ENCODE results near the gene KCNK4. TPM values are rescaled to one million over a fixed set of nuclear protein-coding genes. Genes with fewer than 3 reads are reported as not detected.
A peak's percentile ranks its signal among the peaks of the same experiment; 100 is the strongest.
"Not testable (repeated sequence)": the region's sequence is repeated elsewhere in the genome, so short reads cannot be mapped to it uniquely, and the experiment has no call there.

Gene KCNK4
- total RNA-seq, 8 experiments from 2014 or later = 0.25 to 0.78 (median 0.61) TPM; not detected in 3

- WGBS, 10 experiments = 0 to 8% (median 1%) methylated on average over 2 to 19 of the region's 46 CpGs; no CpG with 5 or more reads in 2 of the 10 experiments
- ATAC-seq (replicated peaks in 6 of 8) = peak; percentile 25 to 44 (median 36)
- Histone ChIP-seq H3K4me3 (peak overlapping the region; percentile 35 to 67 (median 40)), H3K27ac (peak overlapping the region; percentile 66 to 68), H3K4me1 (replicated peaks in 1 of 2) (peaks cover 12 to 22% of the 10 kb centered on the region in 2 donors)
- in situ Hi-C loops (cut with MboI; ENCODE audit: low pct_unique_long_range_greater_than_20kb in 2 of 9, low sequenced_read_pairs in 9 of 9, unreplicated experiment in 9 of 9) = no loop called here
Observed at GRCh38 chr11:64304316-64305072, 13.4 kb downstream of the KCNK4 start.

- H3K27ac ChIP-seq = peak within 1 kb of the TSS; percentile 70 to 72
- no CpG with 5 or more reads among the region's 81 CpGs for WGBS, 10 experiments
- peak; percentile 63 to 84 (median 78) for ATAC-seq (replicated peaks in 6 of 8)
- H3K4me3 ChIP-seq = peak within 1 kb of the TSS; percentile 47 to 67 (median 54)
- peaks cover 12 to 15% of the 10 kb centered on the region in 2 donors for H3K4me1 ChIP-seq (replicated peaks in 1 of 2)
- in situ Hi-C loops (cut with MboI; ENCODE audit: low pct_unique_long_range_greater_than_20kb in 2 of 9, low sequenced_read_pairs in 9 of 9, unreplicated experiment in 9 of 9) = no loop called here
Observed at GRCh38 chr11:64305075-64305690, 14.1 kb downstream of the KCNK4 start, which contains the start of gene ESRRA. TSS of gene ESRRA (plus strand) at chr11:64305524. CDS start at chr11:64307180, 1,656 bp downstream.

GRCh38 chr11:64305691-64306562 is 14.8 kb downstream of the KCNK4 start:
- WGBS, 10 experiments = 7% methylated on average over 6 of the region's 71 CpGs; no CpG with 5 or more reads in 9 of the 10 experiments
- peak; percentile 6 to 41 (median 22) for ATAC-seq (replicated peaks in 6 of 8)
- Histone ChIP-seq H3K4me1 (replicated peaks in 1 of 2) (peaks cover 12% of the 10 kb centered on the region in 2 donors), H3K4me3 (peak overlapping the region; percentile 47 to 67 (median 54)), H3K27ac (peak overlapping the region; percentile 70 to 72)
- in situ Hi-C loops (cut with MboI; ENCODE audit: low pct_unique_long_range_greater_than_20kb in 2 of 9, low sequenced_read_pairs in 9 of 9, unreplicated experiment in 9 of 9) = no loop called here

- WGBS, 10 experiments = 0 to 15% (median 12%) methylated on average over 2 to 5 of the region's 9 CpGs; no CpG with 5 or more reads in 6 of the 10 experiments
- ATAC-seq (replicated peaks in 6 of 8) = no peak
- peak overlapping the region; percentile 47 to 67 (median 54) for H3K4me3 ChIP-seq
- peaks cover 12% of the 10 kb centered on the region in 2 donors for H3K4me1 ChIP-seq (replicated peaks in 1 of 2)
- no peak overlapping the region for H3K27ac ChIP-seq
- in situ Hi-C loops (cut with MboI; ENCODE audit: low pct_unique_long_range_greater_than_20kb in 2 of 9, low sequenced_read_pairs in 9 of 9, unreplicated experiment in 9 of 9) = no loop called here
Observed at GRCh38 chr11:64306563-64306875, 15.4 kb downstream of the KCNK4 start.

GRCh38 chr11:64306876-64307622 is 15.9 kb downstream of the KCNK4 start:
- ATAC-seq (replicated peaks in 6 of 8) = no peak
- 73% methylated on average over 5 of the region's 15 CpGs; no CpG with 5 or more reads in 9 of the 10 experiments for WGBS, 10 experiments
- Histone ChIP-seq H3K4me1 (replicated peaks in 1 of 2) (peaks cover 12% of the 10 kb centered on the region in 2 donors), H3K4me3 (peak overlapping the region; percentile 47 to 67 (median 54)), H3K27ac (no peak overlapping the region)
- in situ Hi-C loops (cut with MboI; ENCODE audit: low pct_unique_long_range_greater_than_20kb in 2 of 9, low sequenced_read_pairs in 9 of 9, unreplicated experiment in 9 of 9) = no loop called here

GRCh38 chr11:64307795-64308194 is 16.7 kb downstream of the KCNK4 start:
- H3K4me3 ChIP-seq; ATAC-seq (replicated peaks in 6 of 8); H3K27ac ChIP-seq; in situ Hi-C loops (cut with MboI; ENCODE audit: low pct_unique_long_range_greater_than_20kb in 2 of 9, low sequenced_read_pairs in 9 of 9, unreplicated experiment in 9 of 9): not testable (repeated sequence)
- H3K4me1 ChIP-seq (replicated peaks in 1 of 2) = peaks cover 12% of the 10 kb centered on the region in 2 donors
- WGBS, 10 experiments = 60 to 98% (median 95%) methylated on average over 1 to 5 of the region's 5 CpGs; no CpG with 5 or more reads in 4 of the 10 experiments

GRCh38 chr11:64312947-64313346 is 21.8 kb downstream of the KCNK4 start:
- in situ Hi-C loops (cut with MboI; ENCODE audit: low pct_unique_long_range_greater_than_20kb in 2 of 9, low sequenced_read_pairs in 9 of 9, unreplicated experiment in 9 of 9) = no loop called here
- no peak for ATAC-seq (replicated peaks in 6 of 8)
- H3K4me3 ChIP-seq = no peak overlapping the region
- peaks cover 4 to 6% of the 10 kb centered on the region in 2 donors for H3K4me1 ChIP-seq (replicated peaks in 1 of 2)
- H3K27ac ChIP-seq = no peak overlapping the region
- WGBS, 10 experiments = 67 to 100% (median 90%) methylated on average over 1 to 9 of the region's 10 CpGs; no CpG with 5 or more reads in 3 of the 10 experiments

GRCh38 chr11:64313491-64314145 is 22.5 kb downstream of the KCNK4 start:
- 31 to 100% (median 86%) methylated on average over 1 to 2 of the region's 18 CpGs; no CpG with 5 or more reads in 7 of the 10 experiments for WGBS, 10 experiments
- no peak overlapping the region for H3K4me3 ChIP-seq
- in situ Hi-C loops (cut with MboI; ENCODE audit: low pct_unique_long_range_greater_than_20kb in 2 of 9, low sequenced_read_pairs in 9 of 9, unreplicated experiment in 9 of 9) = no loop called here
- H3K27ac ChIP-seq = no peak overlapping the region
- peak in 4 of 8 experiments; percentile 2 to 28 (median 8) for ATAC-seq (replicated peaks in 6 of 8)
- H3K4me1 ChIP-seq (replicated peaks in 1 of 2) = peaks cover 4 to 6% of the 10 kb centered on the region in 2 donors

GRCh38 chr11:64314146-64314804 is 23.2 kb downstream of the KCNK4 start:
- in situ Hi-C loops (cut with MboI; ENCODE audit: low pct_unique_long_range_greater_than_20kb in 2 of 9, low sequenced_read_pairs in 9 of 9, unreplicated experiment in 9 of 9) = no loop called here
- H3K27ac ChIP-seq = no peak overlapping the region
- peak in 1 of 8 experiments; percentile 0 for ATAC-seq (replicated peaks in 6 of 8)
- no peak overlapping the region for H3K4me3 ChIP-seq
- 71 to 100% (median 82%) methylated on average over 1 to 15 of the region's 19 CpGs; no CpG with 5 or more reads in 6 of the 10 experiments for WGBS, 10 experiments
- peaks cover 9 to 10% of the 10 kb centered on the region in 2 donors for H3K4me1 ChIP-seq (replicated peaks in 1 of 2)

- peaks cover 11 to 12% of the 10 kb centered on the region in 2 donors for H3K4me1 ChIP-seq (replicated peaks in 1 of 2)
- in situ Hi-C loops (cut with MboI; ENCODE audit: low pct_unique_long_range_greater_than_20kb in 2 of 9, low sequenced_read_pairs in 9 of 9, unreplicated experiment in 9 of 9) = no loop called here
- ATAC-seq (replicated peaks in 6 of 8) = no peak
- H3K4me3 ChIP-seq = no peak overlapping the region
- 89 to 100% (median 97%) methylated on average over 1 to 3 of the region's 24 CpGs; no CpG with 5 or more reads in 6 of the 10 experiments for WGBS, 10 experiments
- H3K27ac ChIP-seq = no peak overlapping the region
Observed at GRCh38 chr11:64314805-64315561, 23.9 kb downstream of the KCNK4 start.
